Measurements from ENCODE around the gene SCGN.

Gene SCGN

DNA sequence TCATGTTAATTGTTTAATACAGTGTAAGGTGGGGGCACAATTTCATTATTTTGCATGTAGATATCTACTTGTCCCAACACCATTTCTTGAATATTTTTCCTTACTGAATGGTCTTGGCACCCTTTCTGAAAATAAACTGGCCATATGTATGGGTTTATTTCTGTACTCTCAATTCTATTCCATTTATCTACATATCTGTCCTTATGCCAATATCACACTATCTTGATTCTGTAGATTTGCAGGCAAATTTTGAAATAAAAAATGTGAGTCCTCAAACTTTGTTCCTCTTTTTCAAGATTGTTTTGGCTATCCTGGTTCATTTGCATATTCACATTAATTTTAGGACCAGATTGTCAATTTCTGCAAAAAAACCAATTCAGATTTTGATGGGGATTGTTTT lies 34.8 kb downstream of the SCGN start:
- no peak for DNase-seq (ENCODE audit: low read depth)

DNA sequence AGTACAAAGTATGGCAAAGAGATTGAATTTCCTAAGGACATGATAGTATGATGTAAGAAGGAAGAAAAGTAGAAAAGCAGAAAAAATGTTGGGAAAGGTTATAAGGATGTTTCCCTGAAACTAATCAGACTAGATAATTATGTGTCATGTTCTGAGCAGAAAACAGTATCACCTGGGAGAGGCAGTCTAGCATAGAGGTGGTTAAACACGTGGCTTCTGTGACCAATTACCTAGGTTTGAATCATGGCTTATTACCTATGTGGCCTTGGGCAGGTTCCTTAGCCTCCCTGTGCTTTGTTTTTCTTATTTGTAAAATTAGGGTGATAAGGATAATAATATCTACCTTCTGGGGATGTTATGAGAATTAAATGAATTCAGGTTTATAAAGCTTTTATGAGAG lies 38.0 kb downstream of the SCGN start:
- no peak for DNase-seq (ENCODE audit: low read depth)

DNA sequence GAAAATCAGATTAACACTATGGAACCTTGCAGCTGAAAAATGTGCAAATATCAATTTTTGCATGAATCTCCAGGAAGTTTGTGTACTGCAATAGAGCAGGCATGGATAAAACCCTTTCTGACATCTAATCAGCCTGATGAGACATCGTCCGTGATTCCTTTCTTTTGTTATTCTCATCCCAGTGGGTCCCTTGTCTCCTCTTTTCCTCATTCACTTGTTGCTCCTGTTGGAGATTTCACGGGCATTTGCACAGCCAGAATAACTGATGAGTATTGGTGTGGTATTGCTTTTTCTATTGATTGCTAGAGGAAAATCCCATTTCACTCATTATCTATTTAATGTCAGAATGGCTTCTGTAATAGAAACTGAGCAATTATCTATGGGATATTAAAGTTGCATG lies 39.9 kb downstream of the SCGN start:
- no peak for DNase-seq (ENCODE audit: low read depth)

DNA sequence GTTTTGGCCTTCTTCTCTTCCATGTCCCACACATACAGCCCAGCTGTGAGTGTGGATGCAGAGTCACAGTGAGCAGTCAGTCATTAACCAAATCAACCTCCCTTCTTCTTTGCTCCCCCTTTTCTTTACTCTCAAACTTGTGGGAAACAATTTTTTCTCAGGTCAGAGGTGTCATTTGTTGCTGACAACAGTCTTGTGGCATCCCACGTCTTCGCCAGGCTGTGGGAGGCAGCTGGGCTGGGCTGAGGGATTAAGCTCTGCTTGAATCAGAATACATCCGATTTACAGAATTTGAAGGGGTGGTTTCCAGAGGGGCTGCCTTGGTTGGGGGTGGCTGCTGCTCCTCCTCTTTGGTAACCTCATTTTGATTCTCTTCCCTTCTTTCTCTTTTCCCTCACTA lies 40.5 kb downstream of the SCGN start:
- no peak for DNase-seq (ENCODE audit: low read depth)

DNA sequence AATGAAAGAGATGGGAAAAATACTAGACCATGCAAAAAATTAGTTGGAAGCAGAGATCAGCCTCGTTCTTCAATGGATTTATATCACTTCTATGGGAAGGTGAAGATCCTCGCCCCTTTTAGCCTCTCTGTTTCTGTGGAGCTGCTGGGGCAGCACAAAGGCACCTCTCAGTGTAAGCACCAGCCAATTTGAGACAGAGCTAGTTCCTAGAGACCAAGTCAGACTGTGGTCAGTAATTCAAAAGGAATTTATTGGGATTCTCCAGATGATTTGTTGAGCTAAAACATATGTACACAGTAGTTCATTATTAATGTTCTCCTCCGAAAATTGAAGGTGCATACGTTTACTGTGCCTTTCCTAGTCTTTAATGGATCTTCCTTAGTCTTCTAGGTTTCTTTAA lies 42.4 kb downstream of the SCGN start:
- no peak for DNase-seq (ENCODE audit: low read depth)

DNA sequence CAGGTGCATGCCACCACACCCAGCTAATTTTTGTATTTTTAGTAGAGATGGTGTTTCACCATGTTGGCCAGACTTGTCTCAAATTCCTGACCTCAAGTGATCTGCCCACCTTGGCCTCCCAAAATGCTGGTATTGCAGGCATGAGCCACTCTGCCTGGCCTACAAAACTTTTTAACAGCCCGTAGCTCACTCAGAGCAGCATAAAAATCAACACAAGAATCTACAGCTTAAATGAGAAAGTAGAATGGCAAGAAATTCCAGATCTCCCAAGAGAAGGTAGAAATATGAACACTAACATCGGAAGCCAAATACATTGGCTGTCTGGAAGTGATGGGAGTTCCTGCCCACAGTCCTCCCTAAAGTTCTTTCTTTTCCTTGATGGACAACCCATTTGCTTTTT lies 43.7 kb downstream of the SCGN start:
- no peak for DNase-seq (ENCODE audit: low read depth)

DNA sequence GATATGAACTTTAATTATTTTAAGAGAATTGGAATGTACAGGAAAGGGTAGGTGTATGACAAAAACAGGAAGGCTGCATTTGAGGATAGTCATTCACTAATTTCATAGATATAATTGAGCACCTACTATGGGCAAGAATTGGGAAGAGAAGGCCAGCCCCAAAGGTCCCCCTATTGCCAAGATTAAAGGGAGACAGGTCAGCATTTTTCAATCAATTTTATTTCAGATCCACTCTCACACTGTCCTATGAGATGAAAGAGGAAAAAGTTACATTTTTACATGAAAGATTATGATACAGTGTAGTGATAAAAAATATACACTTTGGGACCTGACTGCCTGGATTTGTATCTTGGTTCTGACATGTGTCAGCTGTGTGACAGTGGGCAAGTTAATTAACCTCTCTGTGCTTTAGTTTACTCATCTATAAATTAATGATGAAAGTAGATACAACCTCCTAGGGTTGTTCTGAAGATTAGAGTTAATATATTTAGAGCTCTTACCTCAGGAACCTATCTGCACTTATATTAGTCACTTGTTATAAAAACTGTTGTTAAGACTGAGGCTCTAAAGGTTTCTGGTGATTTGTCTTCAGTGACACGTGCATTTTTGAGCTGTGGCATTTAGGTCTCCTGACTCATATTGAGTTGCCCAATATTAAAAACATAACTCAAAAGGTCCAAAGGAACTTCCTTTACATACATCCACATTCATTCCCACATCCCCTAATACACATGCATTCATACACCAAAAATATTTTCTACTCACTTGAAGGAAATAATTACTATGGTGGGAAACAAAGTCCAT lies 45.7 kb downstream of the SCGN start:
- DNase-seq (ENCODE audit: low read depth): peak; percentile 12

DNA sequence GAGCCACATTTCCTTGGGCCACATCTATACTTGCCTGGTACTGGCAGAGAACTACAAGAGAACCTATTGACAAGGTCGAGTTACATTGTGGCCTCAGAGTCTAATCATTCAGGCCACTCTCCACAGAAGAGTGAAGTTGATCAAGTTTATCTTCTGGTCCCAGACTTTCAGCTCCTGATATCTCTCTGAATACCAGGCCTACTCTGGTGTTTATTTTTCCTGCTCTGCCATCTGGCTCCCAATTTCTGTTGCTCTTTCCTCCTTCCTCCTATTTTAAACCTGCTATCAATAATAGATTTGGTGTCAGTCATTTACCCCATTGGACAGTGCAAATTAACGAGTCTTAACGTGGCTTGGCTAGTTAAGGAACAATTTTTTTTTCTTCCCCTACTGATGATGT lies 46.6 kb downstream of the SCGN start:
- no peak for DNase-seq (ENCODE audit: low read depth)

DNA sequence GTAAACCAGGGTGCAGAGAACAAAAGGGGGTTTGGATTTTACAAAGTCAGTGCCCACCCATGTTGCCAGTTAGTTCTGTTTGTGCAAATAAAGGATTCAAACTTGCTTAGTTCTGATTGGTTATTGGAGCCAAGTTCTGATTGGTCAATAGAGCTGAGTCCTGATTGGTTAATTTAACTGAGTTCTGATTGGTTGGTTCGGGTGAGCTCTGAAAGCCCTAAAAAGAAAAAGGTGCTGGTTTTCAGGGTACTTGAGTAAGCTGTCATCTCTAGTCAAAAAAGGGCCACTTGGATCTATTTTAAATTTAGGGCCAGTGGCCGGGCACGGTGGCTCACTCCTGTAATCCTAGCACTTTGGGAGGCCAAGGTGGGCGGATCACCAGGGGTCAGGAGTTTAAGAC lies 47.6 kb downstream of the SCGN start:
- DNase-seq (ENCODE audit: low read depth): no peak

DNA sequence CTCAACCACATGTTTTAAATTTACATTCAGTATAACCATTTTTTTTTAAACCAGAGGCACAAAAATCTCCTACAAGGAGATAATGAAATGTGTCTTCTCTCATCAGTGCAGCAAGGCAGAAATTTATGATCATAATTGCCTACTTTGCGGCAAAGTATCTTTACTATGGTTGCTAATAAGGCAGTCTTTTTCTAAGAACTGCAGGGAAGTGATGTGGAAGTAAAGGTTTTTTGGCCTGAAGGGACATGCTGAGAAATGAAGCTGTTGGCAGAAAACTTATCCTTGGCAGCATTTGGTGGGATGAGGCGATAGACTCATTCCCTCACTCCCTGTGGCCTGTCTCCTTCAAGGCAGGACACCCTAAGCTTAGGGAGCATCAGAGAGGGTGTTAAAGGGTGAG lies 48.7 kb downstream of the SCGN start:
- DNase-seq (ENCODE audit: low read depth): no peak

DNA sequence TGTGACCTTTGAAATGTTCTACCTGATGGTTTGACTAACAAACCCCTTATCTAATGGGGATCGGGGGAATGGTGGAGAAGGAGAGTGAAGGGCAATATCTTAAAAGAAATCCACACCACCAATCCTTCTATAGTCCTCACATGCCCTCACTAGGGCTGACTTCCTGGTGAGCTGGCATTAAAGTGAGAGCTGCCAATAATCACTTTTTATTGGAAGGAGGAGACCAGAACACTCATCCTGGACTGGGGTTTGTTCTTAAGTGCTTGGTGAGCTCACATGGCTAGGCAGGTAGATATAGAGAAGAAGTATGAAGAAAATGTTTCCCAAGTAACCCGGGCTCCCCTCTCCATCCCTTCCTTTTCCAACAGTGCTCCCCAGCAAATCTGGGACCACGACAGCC lies 49.8 kb downstream of the SCGN start:
- DNase-seq (ENCODE audit: low read depth): no peak

DNA sequence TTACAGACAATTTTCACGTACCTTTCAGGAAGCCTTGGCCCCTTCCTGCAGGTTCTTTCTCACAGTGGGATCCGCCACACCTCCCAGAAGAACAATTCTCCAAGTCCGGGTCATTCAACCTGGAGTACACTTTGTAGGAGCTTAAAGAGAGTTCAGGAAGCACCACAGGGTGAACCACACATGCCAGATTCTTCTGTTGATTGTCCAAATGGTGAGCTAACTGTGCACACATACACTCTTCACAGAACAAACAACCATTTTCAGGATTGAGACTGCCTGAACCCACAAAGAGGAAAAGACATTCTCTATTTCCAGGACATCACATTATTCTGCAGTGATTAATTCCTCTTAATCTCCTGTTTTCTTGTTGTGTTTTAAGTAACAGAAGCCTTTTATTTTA lies 51.0 kb downstream of the SCGN start:
- no peak for DNase-seq (ENCODE audit: low read depth)

DNA sequence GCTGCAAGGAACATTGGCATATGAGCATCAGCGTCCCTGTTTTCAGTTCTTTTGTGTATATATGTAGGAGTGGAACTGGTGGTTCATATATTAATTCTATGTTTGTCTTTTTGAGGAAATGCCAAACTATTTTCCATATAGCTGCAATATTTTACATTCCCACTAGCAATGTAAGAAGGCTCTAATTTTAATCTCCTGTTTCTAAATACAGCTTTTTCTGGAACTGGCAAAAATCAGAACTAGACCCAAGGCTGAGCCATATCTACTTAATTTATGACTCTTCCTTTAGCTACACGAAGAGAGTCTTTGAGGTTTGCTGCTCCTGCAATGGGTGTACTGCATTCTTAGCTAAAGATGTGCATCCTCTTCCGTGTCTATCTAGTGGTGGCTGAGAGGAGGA lies 52.0 kb downstream of the SCGN start:
- DNase-seq (ENCODE audit: low read depth): no peak

DNA sequence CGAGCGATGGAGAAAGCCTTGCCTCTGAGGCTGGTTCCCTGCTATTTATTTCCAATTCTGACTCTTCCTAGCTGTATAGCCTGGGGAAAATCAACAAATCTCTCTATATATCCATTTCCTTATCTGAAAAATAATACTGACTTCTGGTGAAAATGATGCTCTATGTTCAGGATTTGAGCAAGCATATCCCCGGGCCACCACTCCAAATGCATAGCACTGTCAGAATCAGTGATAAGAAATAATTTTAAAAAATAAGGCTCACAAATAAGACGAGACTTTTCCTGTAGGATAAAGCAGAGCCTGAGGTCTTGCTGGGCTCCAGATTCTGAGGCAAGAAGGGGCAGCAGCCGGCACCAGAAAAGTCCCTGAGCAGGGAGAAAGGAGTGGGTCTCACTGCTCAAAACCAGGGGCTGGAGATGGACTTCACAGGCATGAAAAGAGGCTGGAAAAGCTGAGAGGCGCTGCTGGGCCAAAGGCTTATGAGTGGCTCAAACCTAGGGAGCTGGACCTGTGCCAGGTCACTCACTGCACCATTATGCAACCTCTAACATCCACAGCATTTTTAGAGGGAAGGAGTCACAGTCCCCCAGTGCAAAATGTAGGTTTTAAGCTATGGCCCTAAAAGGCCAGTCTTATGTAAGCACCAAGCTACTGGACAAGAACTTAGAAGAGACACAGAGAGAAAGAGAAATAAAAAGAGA lies 54.4 kb downstream of the SCGN start:
- DNase-seq (ENCODE audit: low read depth): peak; percentile 14

DNA sequence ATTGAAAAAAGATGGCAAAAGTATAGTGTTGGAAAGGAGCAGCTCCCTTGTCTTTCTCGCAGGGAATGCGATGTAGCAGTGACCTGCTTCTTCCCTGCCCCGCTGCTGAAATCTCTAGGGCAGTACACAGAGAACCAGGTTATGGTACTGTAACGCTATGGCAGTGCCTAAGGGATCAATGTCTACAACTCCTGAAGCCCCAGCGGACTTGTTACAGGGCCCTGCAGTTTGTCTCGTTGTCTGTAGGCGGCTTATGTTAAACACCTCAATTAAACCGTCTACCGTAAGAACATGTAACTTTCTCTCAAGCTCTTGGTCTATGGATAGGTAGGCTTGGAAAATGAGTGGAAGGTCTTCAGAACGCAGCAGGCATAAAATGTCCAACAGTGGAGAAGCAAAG lies 57.7 kb downstream of the SCGN start:
- DNase-seq (ENCODE audit: low read depth): no peak

DNA sequence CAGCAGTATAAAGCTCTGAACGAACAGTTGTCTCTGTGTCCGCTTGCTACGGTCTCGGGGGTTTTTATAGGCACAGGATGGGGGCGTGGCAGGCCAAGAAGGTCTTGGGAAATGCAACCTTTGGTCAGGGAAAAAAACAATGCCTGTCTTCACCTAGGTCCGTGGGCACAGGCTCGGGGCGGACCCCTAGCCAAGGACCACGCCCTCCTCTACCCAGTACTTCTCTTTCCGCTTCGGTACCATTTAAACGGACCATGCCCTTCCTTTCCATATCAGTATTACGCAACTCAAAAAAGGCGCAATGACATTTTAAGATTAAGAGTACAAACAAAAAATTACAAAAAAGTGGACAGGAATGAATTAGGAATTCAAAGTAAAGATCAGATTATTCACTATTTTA lies 58.3 kb downstream of the SCGN start:
- DNase-seq (ENCODE audit: low read depth): no peak

DNA sequence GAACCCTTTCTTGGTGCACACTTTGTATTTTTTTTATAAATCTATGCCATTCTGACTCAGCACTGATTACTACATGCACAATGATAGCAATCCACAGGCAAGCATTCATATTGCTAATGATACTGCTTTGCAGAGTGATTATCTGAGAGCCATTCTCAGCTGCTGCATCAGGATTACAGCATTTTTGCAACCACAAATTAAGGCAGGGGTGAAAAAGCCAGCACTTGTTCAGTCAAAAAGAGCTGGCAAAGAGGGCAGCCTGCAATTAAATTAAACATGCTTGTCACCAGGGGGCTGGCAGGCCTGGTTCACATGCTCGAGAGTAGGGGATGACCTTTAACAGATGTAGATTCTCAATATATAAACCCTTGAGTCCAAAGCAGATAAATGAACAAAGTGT lies 61.8 kb downstream of the SCGN start:
- peak; percentile 5 for DNase-seq (ENCODE audit: low read depth)

DNA sequence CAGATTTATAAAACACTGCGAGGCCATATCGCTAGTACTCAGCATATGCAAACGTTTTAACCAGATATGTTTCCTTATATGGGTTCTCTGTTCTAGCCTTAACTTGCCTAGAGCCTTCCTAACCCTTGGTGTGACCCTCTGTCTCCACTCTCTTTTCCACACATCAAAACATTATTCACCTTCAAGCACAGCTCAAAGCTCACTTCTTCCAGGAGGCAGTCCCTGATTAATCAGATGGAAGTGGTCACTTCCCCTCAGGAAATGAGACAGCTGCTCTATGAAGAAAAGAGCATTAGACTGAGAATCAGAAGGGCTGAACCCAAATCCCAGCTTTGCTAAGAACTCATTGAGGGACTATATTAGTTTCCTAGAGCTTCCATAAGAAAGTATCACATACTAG lies 62.8 kb downstream of the SCGN start:
- no peak for DNase-seq (ENCODE audit: low read depth)

DNA sequence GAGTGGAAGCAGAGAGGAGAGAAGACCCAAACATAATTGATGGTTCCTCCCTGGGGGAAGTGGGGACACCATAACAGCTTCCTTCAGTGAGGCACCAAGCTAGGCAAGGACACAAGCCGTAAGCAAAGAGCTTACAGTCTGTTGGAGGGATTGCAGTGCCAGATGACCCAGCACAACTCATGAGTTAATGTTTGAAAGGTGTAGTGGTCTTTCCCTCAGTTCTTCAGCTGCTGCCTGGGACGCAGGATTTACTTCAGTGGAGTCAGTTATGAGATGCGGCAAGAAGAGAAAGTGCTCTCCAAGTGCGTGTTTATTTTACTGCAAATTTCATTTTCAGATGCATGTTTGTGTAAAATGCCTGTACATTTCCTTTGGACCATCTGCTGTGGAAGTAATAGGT lies 63.8 kb downstream of the SCGN start:
- no peak for DNase-seq (ENCODE audit: low read depth)

DNA sequence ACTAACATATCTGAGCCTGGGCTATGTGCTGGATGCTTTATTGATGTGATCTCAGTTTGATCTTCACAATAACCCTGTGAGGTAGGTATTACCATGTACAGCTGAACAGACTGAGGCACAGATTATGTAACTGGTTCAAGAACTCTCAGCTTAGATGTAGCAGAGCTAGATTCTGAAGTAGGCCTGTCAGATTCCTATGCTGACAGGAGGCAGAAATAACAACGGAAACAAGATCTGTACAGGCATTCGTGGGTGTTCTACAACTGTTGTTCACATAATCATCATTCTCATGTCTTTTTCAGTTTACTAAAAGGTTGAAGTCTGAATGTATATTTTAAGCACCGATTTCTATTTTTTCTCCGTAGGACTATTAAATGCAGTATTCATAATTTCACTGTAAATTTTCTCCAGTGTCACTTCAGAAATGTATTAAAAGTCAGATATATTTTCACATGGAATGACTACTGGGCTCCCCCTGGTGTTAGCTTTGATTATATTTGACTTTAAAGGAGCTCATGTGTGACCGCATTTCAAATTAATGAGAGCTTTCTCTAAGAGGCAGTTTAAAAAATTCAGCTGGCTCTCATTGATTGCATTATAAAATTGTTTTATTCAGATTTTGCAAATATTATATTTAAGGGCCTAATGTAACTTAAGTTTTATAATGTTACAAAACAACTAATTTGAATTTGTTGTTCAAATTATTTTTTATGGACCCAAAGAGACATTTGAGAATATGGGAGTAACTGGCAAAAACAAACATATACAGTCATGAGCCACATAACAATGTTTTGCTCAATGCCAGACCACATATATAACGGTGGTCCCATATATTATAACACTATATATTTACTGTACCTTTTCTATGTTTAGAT lies 66.1 kb downstream of the SCGN start:
- peak; percentile 14 for DNase-seq (ENCODE audit: low read depth)

DNA sequence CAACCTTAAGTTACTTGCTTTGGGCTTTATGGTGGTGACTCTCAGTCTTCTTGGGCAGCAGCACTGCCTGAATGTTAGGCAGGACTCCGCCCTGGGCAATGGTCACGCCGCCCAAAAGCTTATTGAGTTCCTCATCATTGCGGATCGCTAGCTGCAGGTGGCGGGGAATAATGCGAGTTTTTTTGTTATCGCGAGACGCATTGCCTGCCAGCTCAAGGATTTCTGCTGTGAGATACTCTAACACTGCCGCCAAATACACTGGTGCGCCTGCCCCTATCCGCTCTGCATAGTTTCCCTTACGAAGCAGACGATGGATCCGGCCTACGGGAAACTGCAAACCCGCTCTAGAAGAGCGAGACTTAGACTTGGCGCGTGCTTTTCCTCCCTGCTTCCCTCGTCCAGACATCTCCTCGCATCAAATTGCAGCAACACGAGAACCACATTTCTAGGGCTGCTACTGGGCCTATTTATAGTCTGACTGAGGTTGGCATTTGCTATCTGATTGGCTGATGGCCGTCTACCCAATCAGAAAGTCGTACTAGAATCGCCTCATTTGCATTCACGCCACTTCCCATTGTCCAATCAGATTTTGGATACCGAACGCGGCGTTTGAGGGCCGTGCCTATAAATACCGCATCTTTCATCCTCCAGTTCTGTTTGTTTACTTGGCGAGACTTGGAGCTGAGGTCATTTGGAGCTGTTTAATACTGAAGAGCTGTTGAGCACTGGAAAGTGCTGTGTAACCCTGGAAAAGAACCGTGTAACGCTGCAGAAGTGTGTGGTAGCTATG lies 74.3 kb downstream of the SCGN start:
- DNase-seq (ENCODE audit: low read depth): no peak

DNA sequence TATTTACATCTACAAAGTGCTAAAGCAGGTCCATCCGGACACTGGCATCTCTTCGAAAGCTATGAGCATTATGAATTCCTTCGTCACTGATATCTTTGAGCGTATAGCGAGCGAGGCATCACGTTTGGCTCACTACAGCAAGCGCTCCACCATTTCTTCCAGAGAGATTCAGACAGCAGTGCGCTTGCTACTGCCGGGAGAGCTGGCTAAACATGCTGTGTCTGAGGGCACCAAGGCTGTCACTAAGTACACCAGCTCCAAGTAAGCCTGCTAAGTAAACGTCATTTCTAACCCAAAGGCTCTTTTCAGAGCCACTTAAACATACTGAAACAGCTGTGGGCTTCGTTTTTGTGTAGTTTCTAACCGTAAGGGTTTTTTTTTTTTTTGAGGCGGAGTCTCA lies 75.0 kb downstream of the SCGN start:
- no peak for DNase-seq (ENCODE audit: low read depth)
